HEK293 (cell line): Measurements from ENCODE around the gene ZBTB25.

Experiments
- CTCF ChIA-PET: fragments of 350-600 bp; formaldehyde crosslinking; extraction: SDS; loops from one replicate; lab custom pipeline; 2021; ENCODE audit warnings: antibody characterized with exemption; lab: Yijun Ruan, JAX
- POLR2A ChIA-PET: fragments of 300-600 bp; formaldehyde crosslinking; extraction: SDS; loops from one replicate; lab custom pipeline; 2020; ENCODE audit warnings: antibody characterized with exemption, inconsistent platforms; lab: Yijun Ruan, JAX
- H3K27ac ChIP-seq: fragments of 200-500 bp; sonication (Bioruptor generic); 2 replicates; pipeline ENCODE4 v1.5.1; 2014; ENCODE audit warnings: low read depth, low read length, control low read depth, inconsistent platforms; ENCODE audit errors: extremely low read depth
- H3K36me3 ChIP-seq, 2 experiments: fragments of 200-500 bp in 1 of 2; sonication (Bioruptor generic) in 1 of 2; 1 replicate in 1 of 2; 2 replicates in 1 of 2; pipeline ENCODE4 v1.5.1; 2014 to 2017; ENCODE audit warnings: inconsistent platforms in 2 of 2, low read length in 2 of 2; ENCODE audit not compliant: control insufficient read depth in 2 of 2, insufficient read depth in 1 of 2
- H3K4me1 ChIP-seq: fragments of 200-500 bp; sonication (Bioruptor generic); 2 replicates; pipeline ENCODE4 v1.5.1; 2014; ENCODE audit warnings: mild to moderate bottlenecking, low read length, inconsistent platforms; ENCODE audit not compliant: control insufficient read depth, insufficient read depth
- H3K4me3 ChIP-seq: 2 replicates; pipeline ENCODE4 v1.5.1; 2011; ENCODE audit warnings: low read depth, mild to moderate bottlenecking, control low read depth, low read length, moderate library complexity
- H3K9me3 ChIP-seq: fragments of 200-500 bp; sonication (Bioruptor generic); 2 replicates; pipeline ENCODE4 v1.5.1; 2014; ENCODE audit warnings: low read depth, low read length, inconsistent platforms; ENCODE audit not compliant: control insufficient read depth, insufficient read depth
- GLIS1 ChIP-seq: fragments of 450-650 bp; formaldehyde crosslinking; IDR thresholded peaks from 2 replicates; pipeline ENCODE4 v1.5.1; 2016; ENCODE audit warnings: missing biosample characterization, missing genetic modification characterization
- KLF17 ChIP-seq: fragments of 450-650 bp; formaldehyde crosslinking; IDR thresholded peaks from 2 replicates; pipeline ENCODE4 v1.5.1; 2016; ENCODE audit warnings: missing biosample characterization, missing genetic modification characterization
- MYNN ChIP-seq: fragments of 450-650 bp; formaldehyde crosslinking; IDR thresholded peaks from 2 replicates; pipeline ENCODE4 v1.5.1; 2016; ENCODE audit warnings: missing biosample characterization, missing genetic modification characterization, borderline replicate concordance
- OVOL3 ChIP-seq: fragments of 450-650 bp; formaldehyde crosslinking; IDR thresholded peaks from 2 replicates; pipeline ENCODE4 v1.5.1; 2016; ENCODE audit warnings: missing biosample characterization, missing genetic modification characterization
- PRDM4 ChIP-seq: fragments of 450-650 bp; formaldehyde crosslinking; IDR thresholded peaks from 2 replicates; pipeline ENCODE4 v1.5.1; 2017; ENCODE audit warnings: missing biosample characterization, missing genetic modification characterization
- RBAK ChIP-seq: fragments of 450-650 bp; formaldehyde crosslinking; IDR thresholded peaks from 2 replicates; pipeline ENCODE4 v1.5.1; 2016; ENCODE audit warnings: missing biosample characterization, missing genetic modification characterization
- REST ChIP-seq: fragments of 450-650 bp; formaldehyde crosslinking; IDR thresholded peaks from 2 replicates; pipeline ENCODE4 v1.5.1; 2016; ENCODE audit warnings: missing biosample characterization, missing genetic modification characterization
- SCRT1 ChIP-seq: fragments of 450-650 bp; formaldehyde crosslinking; IDR thresholded peaks from 2 replicates; pipeline ENCODE4 v1.5.1; 2016; ENCODE audit warnings: missing biosample characterization, missing genetic modification characterization, borderline replicate concordance
- WT1 ChIP-seq: fragments of 450-650 bp; formaldehyde crosslinking; IDR thresholded peaks from 2 replicates; pipeline ENCODE4 v1.5.1; 2016; ENCODE audit warnings: missing biosample characterization, missing genetic modification characterization
- YY2 ChIP-seq: fragments of 450-650 bp; formaldehyde crosslinking; IDR thresholded peaks from 2 replicates; pipeline ENCODE4 v1.5.1; 2016; ENCODE audit warnings: missing biosample characterization, missing genetic modification characterization
- ZBTB10 ChIP-seq: fragments of 450-650 bp; formaldehyde crosslinking; IDR thresholded peaks from 2 replicates; pipeline ENCODE4 v1.5.1; 2016; ENCODE audit warnings: missing biosample characterization, missing genetic modification characterization
- ZEB2 ChIP-seq: fragments of 450-650 bp; formaldehyde crosslinking; IDR thresholded peaks from 2 replicates; pipeline ENCODE4 v1.5.1; 2016; ENCODE audit warnings: missing biosample characterization, missing genetic modification characterization
- ZFP41 ChIP-seq: fragments of 450-650 bp; formaldehyde crosslinking; IDR thresholded peaks from 2 replicates; pipeline ENCODE4 v1.5.1; 2016; ENCODE audit warnings: missing biosample characterization, missing genetic modification characterization, borderline replicate concordance
- ZNF473 ChIP-seq: fragments of 450-650 bp; formaldehyde crosslinking; IDR thresholded peaks from 2 replicates; pipeline ENCODE4 v1.5.1; 2017; ENCODE audit warnings: missing biosample characterization, missing genetic modification characterization
- ZNF555 ChIP-seq: fragments of 450-650 bp; formaldehyde crosslinking; conservative IDR thresholded peaks from 2 replicates; pipeline ENCODE4 v1.5.1; 2017; ENCODE audit warnings: missing biosample characterization, mild to moderate bottlenecking, missing genetic modification characterization, inconsistent platforms
- ZNF561 ChIP-seq: fragments of 450-650 bp; IDR thresholded peaks from 2 replicates; pipeline ENCODE4 v1.5.1; 2018; ENCODE audit warnings: missing biosample characterization, missing genetic modification characterization, borderline replicate concordance
- ZNF624 ChIP-seq: fragments of 450-650 bp; formaldehyde crosslinking; IDR thresholded peaks from 2 replicates; pipeline ENCODE4 v1.5.1; 2017; ENCODE audit warnings: missing biosample characterization, missing genetic modification characterization
- ZNF664 ChIP-seq: fragments of 450-650 bp; formaldehyde crosslinking; IDR thresholded peaks from 2 replicates; pipeline ENCODE4 v1.5.1; 2016; ENCODE audit warnings: missing biosample characterization, missing genetic modification characterization
- ZNF701 ChIP-seq: fragments of 450-650 bp; formaldehyde crosslinking; IDR thresholded peaks from 2 replicates; pipeline ENCODE4 v1.5.1; 2016; ENCODE audit warnings: missing biosample characterization, missing genetic modification characterization
- ZNF776 ChIP-seq: fragments of 450-650 bp; formaldehyde crosslinking; IDR thresholded peaks from 2 replicates; pipeline ENCODE4 v1.5.0; 2017; ENCODE audit warnings: missing biosample characterization, missing genetic modification characterization, borderline replicate concordance
- ZNF785 ChIP-seq: fragments of 450-650 bp; formaldehyde crosslinking; IDR thresholded peaks from 2 replicates; pipeline ENCODE4 v1.5.1; 2016; ENCODE audit warnings: missing biosample characterization, missing genetic modification characterization
- ZNF830 ChIP-seq: fragments of 450-650 bp; IDR thresholded peaks from 2 replicates; pipeline ENCODE4 v1.5.0; 2018; ENCODE audit warnings: missing biosample characterization, missing genetic modification characterization, low read depth, mild to moderate bottlenecking, moderate library complexity
- ZNF837 ChIP-seq: fragments of 450-650 bp; formaldehyde crosslinking; IDR thresholded peaks from 2 replicates; pipeline ENCODE4 v1.5.1; 2016; ENCODE audit warnings: missing biosample characterization, missing genetic modification characterization
- ZSCAN30 ChIP-seq: fragments of 450-650 bp; IDR thresholded peaks from 2 replicates; pipeline ENCODE4 v1.5.1; 2018; ENCODE audit warnings: missing biosample characterization, mild to moderate bottlenecking, missing genetic modification characterization, moderate library complexity
- TF ChIP-seq, protein P1 (sequence below): fragments of 450-650 bp; formaldehyde crosslinking; conservative IDR thresholded peaks from 2 replicates; pipeline ENCODE4 v1.5.1; 2016; ENCODE audit warnings: low read depth, missing biosample characterization, missing genetic modification characterization

ZBTB25 gene

GRCh38 chr14:64504310-64504896 is 765 bp upstream of the ZBTB25 start, which contains the start of gene ZBTB1:
ZBTB1 (plus strand) TSS chr14:64504770; CDS start chr14:64521505, 16,735 bp downstream.
- Histone ChIP-seq H3K4me1 (peaks cover 23% of the 10 kb centered on the region), H3K4me3 (peak within 1 kb of the TSS; percentile 62), H3K9me3 (no peaks in the 10 kb centered on the region), H3K36me3 (no peaks in the 10 kb centered on the region; a peak in 1 of 3 replicates), H3K27ac (peak within 1 kb of the TSS; percentile 99)
- ChIA-PET CTCF (interaction anchor here (0.6 to 1.2 kb wide), 3 partner anchors 25 to 201 kb away, joined by 3 read pairs; no protein-coding TSS in a partner anchor), POLR2A (interaction anchor here (0.5 to 5.2 kb wide), 31 partner anchors 8 to 630 kb away, joined by 3 to 54 read pairs (median 4); partner anchors contain the start of genes HSPA2 and MTHFD1)
- no peak for TF ChIP-seq ZNF624 (tag by site-specific recombination)
- TF ChIP-seq SCRT1 (tag by site-specific recombination) = peak; percentile 68
- TF ChIP-seq ZSCAN30 (tag by site-specific recombination) = peak; percentile 26
- peak; percentile 48; the same call in 1 of the 2 replicates for TF ChIP-seq ZNF837 (tag by site-specific recombination)
- no peak for TF ChIP-seq OVOL3 (tag by site-specific recombination)
- TF ChIP-seq RBAK (tag by site-specific recombination) = no peak
- no peak for TF ChIP-seq PRDM4 (tag by site-specific recombination)
- TF ChIP-seq ZNF664 (tag by site-specific recombination) = no peak
- TF ChIP-seq ZNF785 (tag by site-specific recombination) = no peak
- no peak for TF ChIP-seq ZNF555 (tag by site-specific recombination)
- TF ChIP-seq ZNF561 = no peak
- TF ChIP-seq REST = no peak
- TF ChIP-seq GLIS1 (tag by site-specific recombination) = peak; percentile 86
- TF ChIP-seq WT1 = peak; percentile 90
- TF ChIP-seq ZNF701 (tag by site-specific recombination) = no peak
- TF ChIP-seq ZBTB10 (tag by site-specific recombination) = peak; percentile 92; the same call in 1 of the 2 replicates
- TF ChIP-seq ZEB2 (tag by site-specific recombination) = peak; percentile 76; the same call in 1 of the 2 replicates
- TF ChIP-seq ZNF830 (tag by site-specific recombination) = no peak
- no peak for TF ChIP-seq ZNF776 (tag by site-specific recombination)
- TF ChIP-seq MYNN = no peak
- no peak for TF ChIP-seq YY2 (tag by site-specific recombination)
- TF ChIP-seq ZFP41 (tag by site-specific recombination) = no peak
- no peak for TF ChIP-seq ZNF473 (tag by site-specific recombination)
- 0 out of 2 replicates have a peak, but pooled peaks have one; percentile 51 for TF ChIP-seq KLF17
- TF ChIP-seq, protein P1, sequence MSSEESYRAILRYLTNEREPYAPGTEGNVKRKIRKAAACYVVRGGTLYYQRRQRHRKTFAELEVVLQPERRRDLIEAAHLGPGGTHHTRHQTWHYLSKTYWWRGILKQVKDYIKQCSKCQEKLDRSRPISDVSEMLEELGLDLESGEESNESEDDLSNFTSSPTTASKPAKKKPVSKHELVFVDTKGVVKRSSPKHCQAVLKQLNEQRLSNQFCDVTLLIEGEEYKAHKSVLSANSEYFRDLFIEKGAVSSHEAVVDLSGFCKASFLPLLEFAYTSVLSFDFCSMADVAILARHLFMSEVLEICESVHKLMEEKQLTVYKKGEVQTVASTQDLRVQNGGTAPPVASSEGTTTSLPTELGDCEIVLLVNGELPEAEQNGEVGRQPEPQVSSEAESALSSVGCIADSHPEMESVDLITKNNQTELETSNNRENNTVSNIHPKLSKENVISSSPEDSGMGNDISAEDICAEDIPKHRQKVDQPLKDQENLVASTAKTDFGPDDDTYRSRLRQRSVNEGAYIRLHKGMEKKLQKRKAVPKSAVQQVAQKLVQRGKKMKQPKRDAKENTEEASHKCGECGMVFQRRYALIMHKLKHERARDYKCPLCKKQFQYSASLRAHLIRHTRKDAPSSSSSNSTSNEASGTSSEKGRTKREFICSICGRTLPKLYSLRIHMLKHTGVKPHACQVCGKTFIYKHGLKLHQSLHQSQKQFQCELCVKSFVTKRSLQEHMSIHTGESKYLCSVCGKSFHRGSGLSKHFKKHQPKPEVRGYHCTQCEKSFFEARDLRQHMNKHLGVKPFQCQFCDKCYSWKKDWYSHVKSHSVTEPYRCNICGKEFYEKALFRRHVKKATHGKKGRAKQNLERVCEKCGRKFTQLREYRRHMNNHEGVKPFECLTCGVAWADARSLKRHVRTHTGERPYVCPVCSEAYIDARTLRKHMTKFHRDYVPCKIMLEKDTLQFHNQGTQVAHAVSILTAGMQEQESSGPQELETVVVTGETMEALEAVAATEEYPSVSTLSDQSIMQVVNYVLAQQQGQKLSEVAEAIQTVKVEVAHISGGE (tag by site-specific recombination) = peak; percentile 90
